SIG-M5 treated with dmso at 0.1 percent for 504 hours (cell line): Measurements from ENCODE around the gene DCN.
"Not testable (repeated sequence)": the region's sequence is repeated elsewhere in the genome, so short reads cannot be mapped to it uniquely, and the experiment has no call there.

Experiments
- DNase-seq: peaks from one replicate; lab custom pipeline; 2025; ENCODE audit not compliant: unreplicated experiment; lab: John Stamatoyannopoulos, UW

Gene DCN

GRCh38 chr12:91182636-91183455, at the start of gene DCN:
TSS of gene DCN (minus strand) at chr12:91182817. CDS start at chr12:91178552, 4,265 bp downstream.
- DNase-seq: no peak

GRCh38 chr12:91230841-91231240, 48.2 kb upstream of the DCN start:
- DNase-seq: no peak

- no peak for DNase-seq
Measured at GRCh38 chr12:91226951-91227350, 44.3 kb upstream of the DCN start.

GRCh38 chr12:91225316-91225715, 42.7 kb upstream of the DCN start:
- DNase-seq: no peak

- no peak for DNase-seq
Measured at GRCh38 chr12:91224401-91224800, 41.8 kb upstream of the DCN start.

- no peak for DNase-seq
Measured at GRCh38 chr12:91222746-91223145, 40.1 kb upstream of the DCN start.

- no peak for DNase-seq
Measured at GRCh38 chr12:91219919-91220318, 37.3 kb upstream of the DCN start.

GRCh38 chr12:91219511-91219910, 36.9 kb upstream of the DCN start:
- DNase-seq: no peak

GRCh38 chr12:91216871-91217270, 34.3 kb upstream of the DCN start:
- DNase-seq: no peak

GRCh38 chr12:91215940-91216454, 33.4 kb upstream of the DCN start:
- no peak for DNase-seq

GRCh38 chr12:91211866-91212265, 29.2 kb upstream of the DCN start:
- no peak for DNase-seq

- DNase-seq: no peak
Measured at GRCh38 chr12:91210618-91211017, 28.0 kb upstream of the DCN start.

GRCh38 chr12:91210144-91210543, 27.5 kb upstream of the DCN start:
- DNase-seq: no peak

- DNase-seq: not testable (repeated sequence)
Measured at GRCh38 chr12:91207301-91207700, 24.7 kb upstream of the DCN start.

GRCh38 chr12:91205811-91206210, 23.2 kb upstream of the DCN start:
- no peak for DNase-seq

- no peak for DNase-seq
Measured at GRCh38 chr12:91204421-91204820, 21.8 kb upstream of the DCN start.

- no peak for DNase-seq
Measured at GRCh38 chr12:91203610-91204009, 21.0 kb upstream of the DCN start.

GRCh38 chr12:91202390-91202789, 19.8 kb upstream of the DCN start:
- no peak for DNase-seq

- no peak for DNase-seq
Measured at GRCh38 chr12:91196436-91196835, 13.8 kb upstream of the DCN start.

GRCh38 chr12:91194500-91194899, 11.9 kb upstream of the DCN start:
- DNase-seq: no peak

- DNase-seq: no peak
Measured at GRCh38 chr12:91191513-91192111, 9.0 kb upstream of the DCN start.

- no peak for DNase-seq
Measured at GRCh38 chr12:91189516-91189915, 6.9 kb upstream of the DCN start.
